ENCODE results near the gene NEURL4. TPM values are rescaled to one million over a fixed set of nuclear protein-coding genes. Genes with fewer than 3 reads are reported as not detected.
"Not testable (repeated sequence)": the region's sequence is repeated elsewhere in the genome, so short reads cannot be mapped to it uniquely, and the experiment has no call there.

NEURL4 gene
- total RNA-seq: 10 to 100 TPM; 24.8 to 38.8 TPM
- long read RNA-seq, partial matches to known transcripts: 8 of 14 reads
- long read RNA-seq, other reads (novel, unspliced or antisense): 6 of 14 reads

GRCh38 chr17:7328840-7329373 is at the start of gene NEURL4:
NEURL4 (minus strand) TSS chr17:7329335; CDS start chr17:7329312, 23 bp downstream.
- intact Hi-C loops (cut with DNase I): no loop called here
- no peak for DNase-seq
- ATAC-seq: peak in 1 of 2 donors; percentile 18

GRCh38 chr17:7374353-7374752 is 45.2 kb upstream of the NEURL4 start:
- intact Hi-C loops (cut with DNase I): no loop called here
- DNase-seq: no peak
- no peak for ATAC-seq

DNA sequence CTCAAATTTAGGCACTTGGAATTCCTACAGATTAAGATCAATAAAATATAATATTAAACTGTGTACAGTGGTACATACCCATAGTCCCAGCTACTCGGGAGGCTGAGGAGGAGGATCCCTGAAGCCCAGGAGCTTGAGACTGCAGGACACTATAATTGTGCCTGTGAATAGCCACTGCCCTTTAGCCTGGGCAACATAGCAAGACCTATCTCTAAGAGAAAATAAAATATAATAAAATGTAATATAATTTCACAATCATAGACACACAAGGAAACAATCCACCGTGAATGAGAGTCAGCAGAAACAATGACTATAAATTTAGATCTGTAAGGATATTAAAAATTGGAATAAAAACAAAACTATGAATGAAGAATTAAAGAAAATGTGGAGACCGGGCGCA is 41.7 kb upstream of the NEURL4 start:
- DNase-seq (no peak), ATAC-seq (no peak)
- intact Hi-C loops (cut with DNase I): no loop called here

DNA sequence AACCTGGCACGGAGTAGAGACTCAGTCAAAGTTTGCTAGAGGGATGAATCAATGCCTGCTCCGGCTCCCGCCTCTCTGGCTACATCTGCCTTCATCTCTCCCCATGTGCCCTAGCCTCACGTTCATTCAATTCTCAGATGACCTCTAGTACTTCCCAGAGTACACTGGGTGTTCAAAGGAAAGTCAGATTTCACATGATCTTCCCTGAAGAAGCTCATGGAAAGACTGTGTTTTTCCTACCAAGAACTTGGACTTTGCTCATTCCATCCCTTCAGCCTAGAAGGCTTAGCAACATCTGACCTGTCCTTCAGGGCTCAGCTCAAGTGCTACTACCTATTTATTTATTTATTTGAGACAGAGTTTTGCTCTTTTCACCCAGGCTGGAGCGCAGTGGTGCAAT is 40.7 kb upstream of the NEURL4 start:
- ATAC-seq: no peak
- DNase-seq: no peak
- intact Hi-C loops (cut with DNase I): loop anchor here in 1 of 2 donors (5.0 kb wide), 1 partner anchor 57 kb away; the partner anchor contains the start of genes SPEM2 and SPEM3

GRCh38 chr17:7368599-7368994 is 39.5 kb upstream of the NEURL4 start:
- intact Hi-C loops (cut with DNase I): loop anchor here in 1 of 2 donors (5.0 kb wide), 1 partner anchor 59 kb away; the partner anchor contains the start of genes SPEM2 and SPEM3
- DNase-seq, ATAC-seq: not testable (repeated sequence)

DNA sequence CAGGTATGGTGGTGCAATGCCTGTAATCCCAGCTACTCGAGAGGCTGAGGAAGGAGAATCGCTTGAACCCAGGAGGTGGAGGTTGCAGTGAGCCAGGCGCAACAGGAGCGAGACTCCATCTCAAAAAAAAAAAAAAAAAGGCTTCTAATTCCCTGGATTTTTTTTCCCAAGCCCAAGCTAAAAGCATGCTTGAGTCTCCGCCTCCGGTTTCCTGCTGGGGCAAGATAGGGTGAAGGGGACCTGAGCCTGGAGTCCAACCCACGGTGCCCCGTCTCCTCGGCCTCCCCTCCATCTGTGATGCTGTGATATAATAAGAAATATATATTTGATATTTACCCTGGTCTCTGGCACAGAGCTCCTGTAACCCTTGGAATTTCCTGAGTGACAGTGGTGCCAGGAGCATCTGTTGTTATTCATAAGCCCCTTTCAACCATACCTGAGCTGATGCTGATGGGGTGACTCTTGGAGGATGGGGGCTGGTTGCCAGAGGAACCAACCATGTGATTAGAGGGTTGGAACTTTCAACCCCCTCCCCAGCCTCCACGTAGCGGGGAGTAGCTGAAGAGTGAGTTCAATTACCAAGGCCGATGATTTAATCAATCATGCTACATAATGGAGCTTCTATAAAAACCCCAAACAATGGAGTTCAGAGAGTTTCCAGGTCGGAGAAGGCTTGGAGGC is 38.9 kb upstream of the NEURL4 start:
- intact Hi-C loops (cut with DNase I): loop anchor here in 1 of 2 donors (5.0 kb wide), 1 partner anchor 59 kb away; the partner anchor contains the start of genes SPEM2 and SPEM3
- no peak for ATAC-seq
- DNase-seq: no peak

DNA sequence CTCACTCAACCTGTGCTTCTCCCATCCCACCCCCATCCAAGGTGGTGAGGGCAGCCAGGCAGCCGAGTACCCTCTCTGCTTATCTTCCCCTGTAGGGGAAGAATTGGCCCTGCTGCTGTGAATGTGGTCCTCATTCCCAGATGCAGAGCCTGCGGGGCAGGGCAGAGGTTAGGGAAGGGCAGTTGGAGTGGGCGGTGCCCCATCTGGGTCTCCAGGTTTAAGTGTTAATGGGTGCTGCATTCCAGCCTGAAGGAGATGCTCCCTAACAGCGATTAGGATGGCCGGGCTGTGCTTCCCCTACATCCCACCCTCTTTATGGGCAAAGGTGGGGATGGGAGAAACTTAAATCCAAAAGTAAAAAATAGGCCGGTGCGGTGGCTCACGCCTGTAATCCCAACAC is 37.9 kb upstream of the NEURL4 start:
- no peak for ATAC-seq
- intact Hi-C loops (cut with DNase I): loop anchor here in 1 of 2 donors (5.0 kb wide), 1 partner anchor 60 kb away; the partner anchor contains the start of genes SPEM2 and SPEM3
- DNase-seq: no peak

DNA sequence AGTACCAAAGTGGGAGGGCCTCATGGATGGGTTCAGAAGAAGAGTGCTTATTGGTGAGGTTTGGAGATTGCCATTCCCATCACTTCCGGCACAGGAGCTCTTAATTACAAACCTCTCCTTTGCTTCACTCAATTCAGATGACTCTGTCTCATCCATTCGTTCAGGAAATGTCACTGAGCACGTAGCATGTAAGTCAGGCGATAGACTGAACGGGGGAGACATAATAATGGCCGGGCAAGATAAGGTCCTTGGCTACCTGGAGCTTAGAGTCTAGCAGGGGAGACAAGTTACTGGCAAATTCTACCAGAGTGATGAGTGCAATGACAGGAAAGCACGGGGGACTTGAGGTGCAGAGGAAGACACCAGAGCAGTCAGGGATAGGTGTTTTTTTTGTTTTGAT is 36.8 kb upstream of the NEURL4 start:
- DNase-seq, ATAC-seq: not testable (repeated sequence)
- intact Hi-C loops (cut with DNase I): loop anchor here in 1 of 2 donors (5.0 kb wide), 1 partner anchor 61 kb away; the partner anchor contains the start of genes SPEM2 and SPEM3

DNA sequence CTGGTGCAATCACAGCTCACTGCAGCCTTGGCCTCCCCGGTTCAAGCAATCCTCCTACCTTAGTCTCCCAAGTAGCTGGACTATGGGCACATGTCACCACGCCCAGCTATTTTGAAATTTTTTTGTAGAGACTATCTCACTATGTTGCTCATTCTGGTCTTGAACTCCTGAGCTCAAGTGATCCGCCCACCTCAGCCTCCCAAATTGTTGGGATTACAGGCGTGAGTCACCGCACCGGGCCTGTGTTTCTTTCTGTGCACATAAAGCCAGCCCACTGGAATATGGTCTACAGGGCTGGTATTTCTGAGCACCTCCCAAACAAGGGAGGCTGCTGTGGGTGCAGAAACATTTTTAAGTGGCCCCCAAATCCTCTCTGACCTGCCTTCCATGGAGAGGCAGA is 34.2 kb upstream of the NEURL4 start:
- ATAC-seq: no peak
- no peak for DNase-seq
- intact Hi-C loops (cut with DNase I): no loop called here

DNA sequence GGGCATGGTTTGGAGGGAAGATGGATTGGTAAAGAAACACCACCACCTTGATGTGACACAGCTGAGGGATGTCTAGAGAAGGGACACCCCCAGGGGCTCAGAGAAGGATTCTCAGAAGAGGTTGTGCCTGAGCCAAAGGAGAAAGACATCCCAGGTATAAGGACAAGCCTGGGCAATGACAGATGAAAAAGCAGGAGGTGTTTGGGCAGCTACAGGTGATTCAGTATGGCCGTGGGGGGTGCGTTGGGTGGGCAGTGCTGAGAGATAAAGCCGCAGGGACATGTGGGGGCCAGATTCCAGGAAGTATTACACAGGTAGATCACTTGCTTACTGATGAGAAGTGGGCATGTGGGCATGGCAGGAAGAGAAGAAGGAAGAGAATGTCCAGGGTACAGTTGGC is 32.8 kb upstream of the NEURL4 start:
- no peak for ATAC-seq
- no peak for DNase-seq
- intact Hi-C loops (cut with DNase I): no loop called here

GRCh38 chr17:7357381-7357780 is 28.2 kb upstream of the NEURL4 start:
- ATAC-seq: no peak
- intact Hi-C loops (cut with DNase I): loop anchor here in 1 of 2 donors (5.0 kb wide), 2 partner anchors 35 to 80 kb away; partner anchors contain the start of genes FGF11, PLSCR3 and TMEM102

DNA sequence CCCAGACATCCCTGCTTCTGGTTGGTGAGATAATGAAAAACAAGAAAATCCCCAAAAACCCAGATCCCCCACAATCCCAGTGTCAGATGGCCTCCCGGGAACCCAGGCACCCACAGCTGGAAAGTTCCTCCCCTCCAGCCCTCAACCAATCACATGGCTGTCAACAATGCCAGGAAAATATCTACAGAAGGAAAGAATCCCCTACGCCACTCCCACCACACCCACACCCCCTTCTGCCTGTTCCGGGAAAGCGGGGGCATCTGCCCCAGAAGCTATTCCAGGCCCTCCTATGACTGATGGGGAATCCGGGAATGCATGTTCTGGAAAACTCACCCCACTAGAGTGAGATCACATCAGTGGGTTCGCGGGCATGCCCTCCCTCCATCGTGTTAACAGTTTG is 27.6 kb upstream of the NEURL4 start:
- ATAC-seq (no peak), DNase-seq (no peak)
- intact Hi-C loops (cut with DNase I): loop anchor here in 1 of 2 donors (5.0 kb wide), 2 partner anchors 36 to 81 kb away; partner anchors contain the start of genes FGF11, PLSCR3 and TMEM102

More at GRCh38 chr17:7357381-7357780, 28.2 kb upstream of the NEURL4 start:
- DNase-seq: no peak

- intact Hi-C loops (cut with DNase I): loop anchor here in 1 of 2 donors (5.0 kb wide), 2 partner anchors 36 to 81 kb away; partner anchors contain the start of genes FGF11, PLSCR3 and TMEM102
- DNase-seq (peak; percentile 82), ATAC-seq (peak in 1 of 2 donors; percentile 32)
Measured at GRCh38 chr17:7356072-7356549, 27.0 kb upstream of the NEURL4 start.

DNA sequence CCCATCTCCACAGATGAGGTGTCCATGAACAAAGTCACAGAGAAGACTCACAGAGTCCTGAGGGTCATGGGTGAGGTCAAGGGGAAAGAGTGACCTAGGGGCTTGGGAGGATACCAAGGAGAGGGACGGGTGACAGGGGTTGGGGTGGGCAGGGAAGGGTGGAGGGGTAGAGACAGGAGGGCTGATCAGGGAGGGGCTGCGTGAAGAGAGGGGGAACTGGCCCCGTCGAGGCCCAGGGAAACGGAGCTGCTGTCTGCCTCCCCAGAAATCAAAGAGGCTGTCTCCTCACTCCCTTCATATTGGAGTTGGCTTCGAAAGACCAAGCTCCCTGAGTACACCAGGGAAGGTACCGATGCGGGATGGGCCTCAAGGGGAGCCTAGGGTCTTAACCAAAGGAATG is 26.4 kb upstream of the NEURL4 start:
- intact Hi-C loops (cut with DNase I): loop anchor here in 1 of 2 donors (5.0 kb wide), 2 partner anchors 37 to 82 kb away; partner anchors contain the start of genes FGF11, PLSCR3 and TMEM102
- ATAC-seq: no peak
- DNase-seq: no peak

DNA sequence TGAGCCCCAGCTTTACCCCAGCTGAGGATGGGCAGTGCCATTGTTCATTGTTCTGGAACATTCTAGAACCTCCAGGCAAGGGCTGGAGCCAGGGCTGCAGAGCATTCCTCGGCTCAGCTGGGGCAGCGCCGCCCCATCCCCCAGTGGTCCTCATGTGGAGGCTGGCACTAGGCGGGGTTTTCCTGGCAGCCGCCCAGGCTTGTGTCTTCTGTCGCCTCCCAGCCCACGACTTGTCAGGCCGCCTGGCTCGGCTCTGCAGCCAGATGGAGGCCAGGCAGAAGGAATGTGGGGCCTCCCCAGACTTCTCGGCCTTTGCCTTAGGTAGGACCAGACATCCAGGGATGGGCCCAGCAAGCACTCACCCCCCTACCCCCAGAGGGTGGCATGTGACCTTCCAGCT is 25.9 kb upstream of the NEURL4 start, which contains the start of gene TMEM95:
TSS of gene TMEM95 (plus strand) at position 104 of the 400 bp plus-strand sequence. CDS start at position 153, 49 bp downstream.
- DNase-seq (peak; percentile 57), ATAC-seq (no peak)
- intact Hi-C loops (cut with DNase I): loop anchor here in 1 of 2 donors (5.0 kb wide), 2 partner anchors 37 to 82 kb away; partner anchors contain the start of genes FGF11, PLSCR3 and TMEM102

DNA sequence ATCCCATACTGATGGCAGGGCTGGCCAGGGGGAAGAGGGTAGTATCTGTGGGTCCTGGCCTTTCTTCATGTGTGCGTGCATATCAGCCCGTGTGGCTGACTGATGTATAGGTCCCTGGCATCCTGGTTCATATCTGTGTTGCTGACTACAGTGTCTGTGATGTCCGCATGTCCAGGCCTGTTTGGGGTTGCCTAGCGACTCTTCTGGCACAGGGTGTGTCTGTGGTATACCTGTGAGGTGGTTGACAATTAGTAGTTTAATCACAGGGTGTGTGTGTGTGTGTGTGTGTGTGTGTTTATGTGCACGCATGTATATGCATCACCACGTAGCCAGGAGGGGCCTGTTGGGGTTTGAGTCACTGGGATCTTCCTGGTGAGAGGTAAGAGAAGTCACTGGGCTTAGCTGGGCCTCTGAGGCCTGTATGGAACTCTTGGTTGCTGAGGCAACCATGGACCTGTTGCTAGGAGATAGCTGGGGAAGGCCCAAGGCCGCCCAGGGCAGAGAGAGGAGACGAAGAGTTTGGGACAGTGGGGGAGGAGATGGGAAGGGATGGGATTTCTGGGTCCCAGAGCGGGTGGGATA is 25.2 kb upstream of the NEURL4 start:
- DNase-seq (no peak), ATAC-seq (no peak)
- intact Hi-C loops (cut with DNase I): no loop called here

DNA sequence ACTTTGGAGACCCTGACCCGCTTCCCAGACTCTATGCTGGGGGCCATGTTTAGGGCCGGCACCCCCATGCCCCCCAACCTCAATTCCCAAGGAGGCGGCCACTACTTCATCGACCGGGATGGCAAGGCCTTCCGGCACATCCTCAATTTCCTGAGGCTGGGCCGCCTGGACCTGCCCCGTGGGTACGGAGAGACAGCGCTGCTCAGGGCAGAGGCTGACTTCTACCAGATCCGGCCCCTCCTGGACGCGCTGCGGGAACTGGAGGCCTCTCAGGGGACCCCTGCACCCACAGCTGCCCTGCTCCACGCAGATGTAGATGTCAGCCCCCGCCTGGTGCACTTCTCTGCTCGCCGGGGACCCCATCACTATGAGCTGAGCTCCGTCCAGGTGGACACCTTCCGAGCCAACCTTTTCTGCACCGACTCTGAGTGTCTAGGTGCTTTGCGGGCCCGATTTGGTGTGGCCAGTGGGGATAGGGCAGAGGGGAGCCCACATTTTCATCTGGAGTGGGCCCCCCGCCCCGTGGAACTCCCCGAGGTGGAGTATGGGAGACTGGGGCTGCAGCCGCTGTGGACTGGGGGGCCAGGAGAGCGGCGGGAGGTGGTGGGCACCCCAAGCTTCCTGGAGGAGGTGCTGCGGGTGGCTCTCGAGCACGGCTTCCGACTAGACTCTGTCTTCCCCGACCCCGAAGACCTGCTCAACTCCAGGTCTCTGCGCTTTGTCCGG is 23.9 kb upstream of the NEURL4 start:
- intact Hi-C loops (cut with DNase I): loop anchor here in 1 of 2 donors (2.0 kb wide), 1 partner anchor 208 kb away; the partner anchor contains the start of gene SENP3
- no peak for ATAC-seq

DNA sequence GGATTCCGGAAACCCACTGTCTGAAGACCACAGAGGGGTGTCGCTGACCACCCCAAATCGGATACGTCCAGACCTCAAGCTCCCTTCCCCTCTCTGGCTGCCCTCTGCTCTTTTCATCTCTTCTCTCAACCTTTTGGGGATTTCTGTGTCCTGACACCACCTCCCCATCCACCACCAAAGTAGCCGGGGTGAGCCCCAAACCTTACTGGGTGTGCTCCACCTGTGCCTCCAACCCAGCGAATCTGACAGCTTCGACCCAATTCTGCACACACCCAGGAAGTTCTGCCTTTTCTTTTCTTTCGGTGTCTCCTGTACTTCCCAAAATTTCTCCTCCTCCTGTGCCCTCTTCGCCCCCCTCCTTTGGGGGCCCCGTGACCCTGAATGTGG is 23.4 kb upstream of the NEURL4 start:
- ATAC-seq (no peak), DNase-seq (no peak)
- intact Hi-C loops (cut with DNase I): loop anchor here in 1 of 2 donors (2.0 kb wide), 1 partner anchor 208 kb away; the partner anchor contains the start of gene SENP3

More for the DNA sequence above, 23.9 kb upstream of the NEURL4 start:
- DNase-seq: no peak
